HG03175 (cell line): ENCODE results near the gene PPP1R12C.

Experiments
- ATAC-seq: cut with Tn5 transposase; IDR thresholded peaks from one replicate; pipeline ENCODE4 v1.9.1; 2021; ENCODE audit warnings: mild to moderate bottlenecking, moderate library complexity; ENCODE audit not compliant: unreplicated experiment

Gene PPP1R12C

DNA sequence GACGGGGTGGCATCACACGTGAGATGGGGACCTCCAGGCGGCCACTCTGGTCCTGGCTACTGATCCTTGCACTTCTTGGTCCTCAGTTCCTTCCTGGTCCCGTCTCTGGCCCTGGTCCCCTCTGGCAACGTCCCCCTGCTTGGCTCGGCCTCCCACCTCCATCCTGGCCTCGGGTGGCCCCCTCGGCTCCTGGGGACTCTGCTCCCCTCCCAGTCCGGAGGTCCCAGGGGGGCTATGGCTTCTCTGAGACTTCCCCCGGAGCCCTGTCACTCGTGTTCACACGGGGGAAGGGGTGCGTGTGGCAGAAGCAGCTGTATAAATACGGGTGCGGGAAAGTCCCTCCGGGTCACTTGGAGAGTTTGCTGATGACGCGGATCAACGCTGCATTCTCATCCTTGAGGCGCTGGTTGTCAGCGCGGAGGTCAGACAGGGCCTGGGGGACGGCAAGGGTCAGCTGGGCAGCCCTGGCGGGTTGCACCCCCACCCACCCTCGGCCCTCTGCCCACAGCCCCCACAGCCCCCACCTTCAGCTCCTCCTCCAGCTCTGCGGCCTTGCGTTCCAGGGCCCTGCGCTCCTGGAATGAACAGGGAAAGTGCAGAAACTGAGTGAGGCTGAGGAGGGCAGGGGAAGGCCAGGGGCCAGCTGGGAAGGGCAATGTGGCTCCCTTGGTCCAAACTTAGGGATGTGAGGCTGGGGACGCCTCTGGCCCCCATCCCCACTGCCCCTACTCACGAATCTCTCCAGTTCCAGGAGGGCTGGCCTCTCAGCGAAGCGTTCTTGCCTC, 26.1 kb downstream of the PPP1R12C start:
- ATAC-seq = no peak

DNA sequence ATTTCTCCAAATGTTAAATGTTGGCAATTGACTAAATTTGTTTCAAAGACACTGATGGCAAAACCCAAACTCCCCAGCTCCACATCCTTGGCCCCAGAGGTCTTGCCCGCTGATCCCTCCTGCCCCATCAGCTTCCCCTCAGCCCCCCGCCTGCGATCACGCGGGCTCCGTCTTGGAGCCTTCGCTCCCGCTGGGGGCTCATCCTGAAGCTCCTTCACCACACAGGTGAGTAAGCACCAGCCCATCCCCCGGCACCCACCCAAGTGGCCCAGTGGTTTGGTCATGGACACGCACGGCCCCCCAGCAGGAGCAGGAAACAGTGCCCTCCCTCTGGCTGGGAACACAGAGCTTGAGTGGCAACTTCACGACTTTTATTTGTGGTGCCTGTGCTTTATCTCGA, 26.9 kb downstream of the PPP1R12C start:
- ATAC-seq = no peak

DNA sequence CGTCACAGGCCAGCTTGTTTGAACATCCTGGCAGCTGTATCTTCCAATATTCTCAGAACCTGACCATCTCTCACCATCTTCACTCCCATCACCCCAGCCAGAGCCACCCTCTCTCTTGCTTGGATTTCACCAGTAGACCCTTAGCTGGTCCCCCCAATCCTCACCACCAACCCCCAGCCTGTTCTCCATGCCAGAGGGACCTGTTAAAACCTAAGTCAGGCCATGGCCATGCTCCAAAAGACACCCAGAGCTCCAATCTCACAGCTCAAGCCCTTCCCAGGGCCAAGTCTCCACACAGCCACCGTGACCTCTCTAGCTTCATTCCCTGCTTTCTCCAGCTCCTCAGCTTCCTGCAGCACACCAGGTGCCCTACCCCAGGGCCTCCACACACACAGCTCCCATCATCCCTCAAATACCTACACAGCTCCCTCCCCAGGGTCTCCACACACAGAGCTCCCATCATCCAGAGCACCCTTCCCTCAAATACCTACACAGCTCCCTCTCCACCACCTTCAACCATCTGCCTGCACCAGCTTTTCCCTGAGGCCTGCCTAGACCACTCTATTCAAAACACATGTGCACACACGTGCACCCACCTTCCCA, 28.0 kb downstream of the PPP1R12C start:
- ATAC-seq = no peak

DNA sequence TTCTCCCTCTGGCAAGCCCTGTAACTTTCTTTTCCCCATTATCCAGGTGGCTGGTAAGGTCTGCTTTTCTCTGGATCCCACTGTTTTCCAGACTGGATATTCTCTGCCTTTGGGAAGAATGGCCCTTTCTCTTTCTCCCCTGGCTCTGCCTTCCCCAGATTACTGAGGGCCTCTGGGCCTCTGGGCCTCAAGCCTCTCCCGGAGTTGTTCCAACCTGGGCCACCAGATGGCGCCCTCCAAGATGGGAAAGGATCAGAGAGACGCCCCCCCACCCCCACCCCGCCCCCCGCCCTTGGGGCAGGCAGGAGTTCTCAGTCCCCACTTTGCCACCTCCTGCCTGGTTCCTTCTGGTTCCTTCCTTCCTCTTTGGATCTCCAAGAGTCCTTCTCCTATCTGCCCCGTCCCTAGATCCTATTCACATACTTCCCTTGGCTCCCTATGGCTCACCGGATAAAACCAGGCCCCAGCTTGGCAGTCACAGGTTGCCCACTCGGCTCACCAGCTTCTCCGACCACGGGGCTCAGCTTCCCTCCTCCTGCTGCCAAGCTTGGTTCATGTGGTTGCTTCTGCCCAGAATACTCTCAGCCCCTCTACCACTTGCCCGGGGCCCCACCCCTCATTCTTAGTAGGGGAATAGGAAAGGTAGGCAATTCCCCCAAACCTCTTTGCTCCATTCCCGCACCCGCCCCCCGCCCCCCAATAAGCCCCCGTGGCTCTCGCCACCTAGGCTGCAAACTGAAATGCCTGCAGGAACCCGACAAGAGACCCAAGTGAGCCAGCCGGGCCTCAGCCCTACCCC, 28.7 kb downstream of the PPP1R12C start:
- no peak for ATAC-seq

DNA sequence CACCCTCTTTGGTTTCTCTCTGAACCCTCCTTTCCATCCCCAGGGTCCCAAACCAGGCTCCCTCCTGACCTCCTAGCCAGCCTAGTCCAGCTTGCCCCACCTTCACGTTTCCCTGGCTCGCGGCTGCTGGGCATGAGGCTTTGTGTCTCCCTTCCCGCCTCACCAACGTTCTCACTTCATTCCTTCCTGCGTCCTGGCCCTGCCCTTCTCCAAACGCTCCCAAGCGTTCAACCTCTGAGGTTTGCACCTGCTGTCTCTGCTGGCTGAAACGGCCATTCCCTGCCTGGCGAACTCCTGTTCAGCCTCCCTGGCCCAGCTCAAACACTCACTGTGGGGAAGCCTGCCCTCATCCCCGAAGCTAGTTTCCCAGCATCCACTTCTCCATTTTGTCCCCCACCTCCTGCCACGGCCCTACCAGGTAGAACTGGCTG, 29.4 kb downstream of the PPP1R12C start:
- no peak for ATAC-seq

DNA sequence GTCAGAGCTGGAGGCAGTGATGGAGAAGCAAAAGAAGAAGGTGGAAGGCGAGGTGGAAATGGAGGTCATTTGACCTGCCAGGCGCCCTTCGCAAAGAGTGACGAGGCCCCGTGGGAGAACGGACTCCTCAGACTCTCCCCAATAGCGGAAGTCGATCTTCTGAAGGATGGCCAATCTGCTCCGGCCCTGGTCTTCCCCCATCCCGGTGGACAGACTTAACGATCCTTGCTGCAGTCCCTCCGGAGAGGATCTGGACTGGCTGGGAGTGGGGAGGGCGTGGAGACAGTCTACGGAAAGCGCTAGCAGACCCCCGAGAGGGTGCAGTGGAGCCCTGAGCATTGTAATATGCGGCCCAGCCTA, 29.9 kb downstream of the PPP1R12C start:
- ATAC-seq = no peak

DNA sequence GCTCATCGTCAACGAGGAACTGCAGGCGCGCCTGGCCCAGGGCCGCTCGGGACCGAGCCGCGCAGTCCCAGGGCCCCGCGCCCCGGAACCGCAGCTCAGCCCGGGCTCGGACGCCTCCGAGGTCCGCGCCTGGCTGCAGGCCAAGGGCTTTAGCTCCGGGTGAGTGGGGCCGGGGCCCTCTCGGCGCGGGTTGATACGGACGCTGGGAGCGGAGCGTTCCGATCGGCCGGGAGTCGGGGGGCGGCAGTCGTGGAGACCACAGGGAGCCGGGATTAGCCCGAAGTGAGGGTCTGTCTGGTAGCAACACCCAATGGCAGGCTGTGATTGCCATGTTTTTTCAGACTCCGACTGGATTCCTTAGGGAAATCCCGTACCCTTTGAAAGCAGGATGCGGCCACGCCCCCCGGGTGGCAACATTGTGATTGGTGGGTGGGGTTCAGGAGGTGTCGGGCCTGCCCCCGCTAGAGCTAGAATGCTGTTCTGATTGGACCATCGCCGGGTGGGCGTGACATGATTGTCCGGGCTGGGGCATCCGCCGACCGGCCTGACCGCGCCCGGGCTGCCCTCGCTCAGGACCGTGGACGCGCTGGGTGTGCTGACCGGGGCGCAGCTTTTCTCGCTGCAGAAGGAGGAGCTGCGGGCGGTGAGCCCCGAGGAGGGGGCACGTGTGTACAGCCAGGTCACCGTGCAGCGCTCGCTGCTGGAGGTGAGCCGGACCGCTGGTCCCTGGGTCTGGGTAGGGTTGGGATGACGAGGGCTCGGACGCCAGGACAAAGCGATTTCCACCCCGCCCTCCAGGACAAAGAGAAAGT, 30.5 kb downstream of the PPP1R12C start:
- ATAC-seq = no peak

DNA sequence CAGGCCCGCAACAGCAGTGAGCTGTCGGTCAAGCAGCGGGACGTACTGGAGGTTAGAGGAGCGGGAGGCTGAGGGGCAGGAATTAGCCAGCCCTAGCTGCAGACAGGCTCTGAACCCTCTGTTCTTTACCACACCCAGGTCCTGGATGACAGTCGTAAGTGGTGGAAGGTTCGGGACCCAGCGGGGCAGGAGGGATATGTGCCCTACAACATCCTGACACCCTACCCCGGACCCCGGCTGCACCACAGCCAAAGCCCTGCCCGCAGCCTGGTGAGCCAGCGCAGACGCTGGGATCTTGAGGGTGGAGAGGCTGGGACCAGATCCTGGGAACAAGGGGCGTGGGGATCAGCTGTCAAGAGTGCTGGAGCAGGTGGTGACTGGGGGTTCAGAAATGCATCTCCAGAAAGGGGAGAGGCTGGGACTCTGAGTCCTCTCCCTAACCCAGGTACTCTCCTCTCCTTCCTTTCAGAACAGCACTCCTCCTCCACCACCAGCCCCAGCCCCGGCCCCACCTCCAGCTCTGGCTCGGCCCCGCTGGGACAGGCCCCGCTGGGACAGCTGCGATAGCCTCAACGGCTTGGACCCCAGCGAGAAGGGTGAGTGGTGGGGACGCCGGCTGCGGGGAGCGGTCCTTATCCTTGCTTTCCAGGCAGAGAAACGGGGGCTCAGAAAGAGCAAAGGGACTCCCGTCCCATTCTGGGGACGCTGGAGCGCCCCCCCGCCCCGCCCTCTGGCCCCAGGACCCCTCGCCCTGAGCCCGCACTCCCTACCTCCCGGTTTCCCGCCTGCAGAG, 31.3 kb downstream of the PPP1R12C start:
- ATAC-seq = no peak

DNA sequence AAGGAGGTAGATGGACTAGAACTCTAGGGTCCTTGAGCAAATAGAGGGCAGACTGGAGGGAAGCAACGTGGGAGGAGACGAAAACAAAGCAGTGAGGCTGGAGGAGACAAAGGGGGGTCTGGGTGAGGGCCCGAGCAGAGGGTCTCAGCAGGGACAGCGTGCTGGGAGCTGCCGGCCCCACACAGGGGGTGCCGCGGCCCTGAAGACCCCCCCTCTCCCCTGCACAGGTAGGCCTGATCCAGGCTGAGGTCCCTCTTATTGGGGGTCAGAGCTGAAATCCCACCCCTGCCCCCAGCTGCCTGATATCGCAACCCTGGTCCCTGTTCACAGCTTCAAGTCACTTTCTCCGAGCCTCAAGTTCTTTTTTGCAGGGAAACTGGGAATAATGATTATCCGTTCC, 33.0 kb downstream of the PPP1R12C start:
- no peak for ATAC-seq

DNA sequence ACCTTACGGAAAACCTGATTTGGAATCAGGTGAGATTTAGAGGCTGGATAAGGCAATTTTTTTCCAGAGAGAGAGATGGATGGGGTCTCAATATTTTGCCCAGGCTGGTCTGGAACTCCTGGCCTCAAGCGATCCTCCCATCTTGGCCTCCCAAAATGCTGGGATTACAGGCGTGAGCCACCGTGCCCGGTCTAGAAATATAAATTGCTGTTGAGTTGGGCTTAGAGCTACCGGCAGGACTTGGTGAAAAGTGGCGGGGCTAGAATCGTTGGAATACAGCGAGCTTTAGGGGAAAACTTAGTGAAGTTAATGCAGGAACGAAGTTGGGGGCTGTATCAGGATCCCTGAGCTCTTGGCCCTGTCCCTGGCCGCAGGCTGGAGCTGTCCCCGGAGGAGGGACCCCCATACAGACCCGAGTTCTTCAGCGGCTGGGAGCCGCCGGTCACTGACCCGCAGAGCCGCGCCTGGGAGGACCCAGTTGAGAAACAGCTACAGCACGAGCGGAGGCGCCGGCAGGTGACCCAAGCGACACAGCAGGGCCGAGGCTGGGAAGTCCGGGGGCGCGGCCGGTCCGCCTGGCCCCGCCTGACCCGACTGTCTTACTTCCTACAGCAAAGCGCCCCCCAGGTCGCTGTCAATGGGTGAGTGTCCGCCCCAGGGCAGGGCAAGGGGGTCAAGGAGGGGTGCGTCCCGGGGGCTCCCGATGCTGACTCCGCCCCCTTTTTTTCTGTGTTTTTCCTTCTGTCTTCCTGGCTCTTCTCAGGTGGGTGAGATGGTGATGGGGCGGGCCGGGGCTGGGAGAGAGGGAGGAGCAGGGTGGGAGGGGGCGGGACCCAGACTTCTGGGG, 34.2 kb downstream of the PPP1R12C start:
- no peak for ATAC-seq

DNA sequence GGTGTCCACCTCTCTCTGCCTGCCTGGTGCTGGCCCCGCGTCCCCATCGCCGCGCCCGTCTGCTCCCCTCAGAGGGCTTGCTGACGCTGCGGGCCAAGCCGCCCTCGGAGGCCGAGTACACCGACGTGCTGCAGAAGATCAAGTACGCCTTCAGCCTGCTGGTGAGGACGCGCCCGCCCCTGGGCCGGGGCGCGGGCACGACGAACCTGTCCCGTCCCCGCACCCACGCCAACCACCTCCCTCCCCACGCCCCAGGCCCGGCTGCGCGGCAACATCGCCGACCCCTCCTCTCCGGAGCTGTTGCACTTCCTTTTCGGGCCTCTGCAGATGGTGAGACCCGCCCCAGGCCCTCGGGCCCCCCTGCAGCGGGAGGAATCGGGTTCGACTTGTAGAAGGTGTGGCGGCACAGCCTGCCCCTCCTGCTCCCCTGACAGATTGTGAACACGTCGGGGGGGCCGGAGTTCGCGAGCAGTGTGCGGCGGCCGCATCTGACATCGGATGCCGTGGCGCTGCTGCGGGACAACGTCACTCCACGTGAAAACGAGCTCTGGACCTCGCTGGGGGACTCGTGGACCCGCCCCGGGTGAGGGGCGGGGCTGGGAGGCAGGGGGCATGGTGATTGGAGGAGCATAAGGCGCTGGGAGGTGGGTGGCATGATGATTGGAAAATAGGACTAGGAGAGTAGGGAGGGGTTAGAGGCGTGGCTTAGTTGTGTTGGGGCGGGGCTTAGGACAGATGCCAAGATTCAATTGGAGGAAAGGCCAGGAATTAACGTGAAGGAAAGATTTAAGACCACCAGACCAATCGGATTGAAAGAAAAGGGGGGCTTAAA, 35.2 kb downstream of the PPP1R12C start:
- ATAC-seq = no peak

DNA sequence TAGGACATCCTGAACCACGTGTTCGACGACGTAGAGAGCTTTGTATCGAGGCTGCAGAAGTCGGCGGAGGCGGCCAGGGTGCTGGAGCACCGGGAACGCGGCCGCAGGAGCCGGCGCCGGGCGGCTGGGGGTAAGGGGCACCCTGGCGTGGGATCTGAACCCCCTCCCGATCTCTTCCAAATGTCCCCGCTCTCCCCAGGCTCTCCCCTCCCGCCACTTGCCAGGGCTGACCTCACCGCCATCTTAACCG, 35.7 kb downstream of the PPP1R12C start:
- no peak for ATAC-seq

DNA sequence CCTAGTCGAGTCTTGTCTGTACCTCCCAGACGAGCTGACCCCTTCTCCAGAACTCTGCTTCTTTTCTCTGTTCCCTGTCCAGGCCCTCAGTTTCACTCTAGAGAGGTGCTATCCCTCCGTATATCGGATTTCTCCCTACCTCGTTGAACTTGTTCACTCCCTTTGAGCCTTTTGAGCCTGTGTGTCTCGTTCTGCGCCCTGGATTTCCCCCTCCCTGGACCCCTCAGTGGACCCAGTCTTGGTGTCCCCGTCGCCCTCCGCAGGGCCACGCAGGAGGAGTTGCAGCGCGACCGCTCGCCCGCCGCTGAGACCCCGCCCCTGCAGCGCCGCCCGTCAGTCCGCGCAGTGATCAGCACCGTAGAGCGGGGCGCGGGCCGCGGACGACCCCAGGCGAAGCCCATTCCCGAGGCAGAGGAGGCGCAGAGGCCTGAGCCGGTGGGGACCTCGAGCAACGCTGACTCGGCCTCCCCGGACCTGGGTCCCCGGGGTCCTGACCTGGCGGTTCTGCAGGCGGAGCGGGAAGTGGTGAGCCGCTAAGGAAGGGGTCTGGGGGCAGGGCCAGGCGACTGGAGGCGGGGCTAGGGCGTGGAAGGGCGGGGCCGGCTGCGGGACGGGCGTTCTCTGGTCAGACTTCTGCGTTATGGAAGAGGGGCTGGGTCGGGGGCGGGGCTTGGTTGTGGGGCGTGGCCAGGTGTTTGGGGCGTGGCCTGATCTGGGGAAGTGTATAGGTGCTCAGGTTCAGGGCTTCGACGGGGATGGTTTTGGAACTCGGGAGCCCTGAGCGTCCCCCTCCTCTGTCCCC, 36.3 kb downstream of the PPP1R12C start:
- peak; percentile 72 for ATAC-seq

DNA sequence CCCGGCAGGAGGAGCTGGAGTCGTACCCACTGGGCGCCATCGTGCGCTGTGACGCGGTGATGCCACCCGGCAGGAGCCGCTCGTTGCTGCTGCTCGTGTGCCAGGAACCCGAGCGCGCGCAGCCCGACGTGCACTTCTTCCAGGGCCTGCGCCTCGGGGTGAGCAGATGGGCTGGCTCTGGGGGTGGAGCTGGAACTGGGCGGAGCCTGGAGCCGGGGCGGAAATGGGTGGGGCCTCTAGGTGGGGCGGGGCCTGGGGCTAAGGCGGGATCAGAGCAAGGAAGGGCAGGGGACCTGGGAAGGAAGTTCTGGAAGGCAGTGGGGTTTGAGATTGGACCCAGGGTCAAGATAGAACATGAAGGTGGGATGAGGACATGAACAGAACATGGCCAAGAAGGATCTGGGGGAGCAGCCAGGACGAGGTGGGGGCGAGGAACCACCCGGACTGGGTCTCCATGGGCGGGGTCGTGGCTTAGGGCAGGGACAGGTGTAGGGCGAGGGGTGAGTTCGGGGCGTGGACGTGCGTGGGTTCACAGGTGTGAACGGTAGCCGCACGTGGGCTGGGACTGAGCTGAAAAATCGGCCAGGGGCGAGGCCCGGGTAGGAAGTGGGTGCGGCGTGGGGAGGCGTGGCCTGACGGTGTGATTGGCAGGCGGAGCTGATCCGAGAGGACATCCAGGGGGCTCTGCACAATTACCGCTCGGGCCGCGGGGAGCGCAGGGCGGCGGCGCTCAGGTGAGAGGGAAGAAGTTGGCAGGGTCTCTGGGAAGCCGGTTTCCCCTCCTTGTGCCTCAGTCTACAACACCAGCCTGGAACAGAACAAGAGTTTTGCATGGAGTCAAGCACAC, 37.1 kb downstream of the PPP1R12C start:
- no peak for ATAC-seq

DNA sequence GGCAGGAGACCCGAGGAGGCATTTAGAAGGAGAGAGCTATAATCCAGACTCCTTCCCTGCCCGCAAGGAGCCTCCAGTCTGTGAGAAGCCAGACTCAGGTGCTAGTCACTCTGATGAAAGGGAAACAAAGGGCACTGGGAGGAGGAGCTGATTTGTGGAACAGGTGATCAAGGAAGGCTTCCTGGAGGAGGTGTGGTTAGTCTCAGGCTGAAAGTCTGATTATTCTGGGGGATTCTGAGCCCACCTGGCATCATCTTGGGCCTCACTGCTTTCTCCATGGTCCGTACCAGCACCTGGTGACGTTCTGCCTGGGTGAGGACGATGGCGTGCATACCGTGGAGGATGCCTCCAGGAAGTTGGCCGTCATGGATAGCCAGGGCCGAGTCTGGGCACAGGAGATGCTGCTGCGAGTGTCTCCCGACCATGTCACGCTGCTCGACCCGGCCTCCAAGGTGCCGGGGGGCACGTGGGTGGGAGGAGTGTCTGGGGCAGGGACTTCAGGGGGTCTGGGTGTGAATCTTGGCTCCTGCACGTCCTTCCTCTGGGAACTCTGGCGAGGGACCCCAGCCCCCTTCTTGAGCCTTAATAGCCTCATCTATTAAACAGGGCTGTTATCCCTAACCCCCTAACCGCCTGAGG, 37.9 kb downstream of the PPP1R12C start:
- ATAC-seq = no peak

DNA sequence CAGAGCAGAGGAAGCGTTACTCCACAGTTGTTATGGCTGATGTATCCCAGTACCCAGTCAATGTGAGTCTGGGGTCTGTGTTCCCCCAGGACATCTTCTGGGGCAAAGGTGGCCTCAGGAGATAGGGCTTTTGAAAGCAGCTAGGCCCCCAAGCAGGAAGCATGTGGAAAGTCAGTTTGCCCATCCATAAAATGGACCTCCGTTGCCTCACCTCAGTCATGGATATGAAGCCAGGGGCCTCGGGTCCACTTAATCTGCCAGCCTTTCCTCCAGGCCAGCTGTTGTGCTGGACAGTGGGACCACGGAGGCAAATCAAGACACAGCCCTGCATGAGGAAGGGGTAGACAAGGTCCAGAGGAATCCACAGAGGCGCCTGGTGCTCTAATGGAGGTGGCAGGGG, 38.4 kb downstream of the PPP1R12C start:
- no peak for ATAC-seq

DNA sequence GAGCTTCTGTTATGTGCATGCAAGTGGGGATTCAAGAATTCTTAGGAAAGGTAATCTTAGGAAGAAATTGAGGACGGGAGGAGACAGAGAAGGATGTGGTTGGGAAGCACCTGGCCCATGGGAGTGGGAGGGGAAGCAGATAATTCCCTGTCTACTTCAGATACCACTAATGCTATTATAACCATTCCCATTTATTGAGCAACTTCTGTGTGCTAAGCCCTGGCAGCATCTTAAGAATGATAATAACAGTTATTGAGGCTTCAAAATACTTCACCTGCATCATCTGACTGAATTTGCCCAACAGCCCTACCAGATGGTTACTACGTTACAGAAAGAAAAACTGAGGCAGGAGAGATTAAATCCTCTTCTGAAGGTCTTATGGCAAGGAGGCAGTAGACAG, 40.3 kb downstream of the PPP1R12C start:
- no peak for ATAC-seq
